GM19099 (cell line): ENCODE measurements around the gene VRK1.

Experiments used
- POLR2A ChIP-seq: IDR thresholded peaks from 3 replicates; pipeline ENCODE4 v1.6.1; 2011; ENCODE audit warnings: low read depth; ENCODE audit not compliant: insufficient read length; ENCODE audit errors: extremely low read depth

VRK1 gene

DNA sequence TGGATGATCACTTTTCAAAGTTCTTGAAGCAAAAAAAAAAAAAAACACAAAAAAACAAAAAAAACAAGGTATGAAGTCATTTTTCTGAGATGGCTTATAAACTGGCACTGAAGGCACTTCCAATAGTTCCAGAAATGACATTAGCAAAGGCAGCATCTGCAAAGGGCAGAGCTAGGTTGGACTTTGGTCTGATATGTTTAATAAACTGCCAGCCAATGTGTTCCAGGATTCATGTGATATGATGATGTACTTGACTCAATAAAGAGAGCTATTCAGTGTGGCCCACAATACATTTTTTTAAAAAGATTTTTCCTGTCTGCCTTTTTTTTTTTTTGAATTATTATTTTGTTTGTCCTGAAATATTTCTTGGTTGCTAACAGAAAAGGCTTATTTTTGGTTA, 79.6 kb downstream of the VRK1 start:
- no peak for TF ChIP-seq POLR2A

DNA sequence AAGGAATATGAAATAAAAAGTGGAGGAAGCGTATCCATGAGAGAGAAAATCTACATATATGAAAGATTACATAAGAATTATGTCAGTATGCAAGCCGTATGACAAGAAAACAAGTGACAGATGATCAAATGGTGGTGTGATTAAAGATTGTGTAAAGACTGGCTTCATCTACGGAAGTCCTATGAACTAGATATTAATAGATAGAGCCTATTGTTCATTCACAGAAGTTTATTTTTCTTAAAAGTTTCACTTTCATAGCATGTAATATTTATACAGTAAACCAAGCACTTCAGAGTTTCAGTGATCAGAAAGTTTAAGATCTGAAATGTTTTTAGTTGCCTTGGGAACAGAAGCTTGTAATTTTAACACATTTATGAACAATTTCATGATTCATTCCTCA, 84.5 kb downstream of the VRK1 start:
- TF ChIP-seq POLR2A: no peak

DNA sequence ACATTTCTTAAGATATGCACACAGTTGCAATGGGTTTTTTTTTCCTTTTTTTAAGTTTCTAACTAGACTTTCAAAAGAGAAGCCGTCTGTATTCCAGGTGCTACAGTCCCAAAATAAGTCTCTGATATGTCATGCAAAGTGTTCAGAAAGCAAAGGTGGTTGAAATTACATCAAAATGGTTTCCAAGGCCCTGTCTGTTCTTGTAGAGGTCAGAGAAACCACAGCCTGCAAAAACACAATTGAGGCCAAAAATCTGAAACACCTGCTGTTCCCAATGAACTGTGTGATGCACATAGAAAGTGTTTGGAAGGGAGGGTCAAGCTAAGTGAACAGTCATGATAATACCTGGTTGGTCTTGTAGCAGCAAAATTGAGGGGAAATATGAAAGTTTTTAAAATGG, 91.0 kb downstream of the VRK1 start:
- TF ChIP-seq POLR2A: no peak

DNA sequence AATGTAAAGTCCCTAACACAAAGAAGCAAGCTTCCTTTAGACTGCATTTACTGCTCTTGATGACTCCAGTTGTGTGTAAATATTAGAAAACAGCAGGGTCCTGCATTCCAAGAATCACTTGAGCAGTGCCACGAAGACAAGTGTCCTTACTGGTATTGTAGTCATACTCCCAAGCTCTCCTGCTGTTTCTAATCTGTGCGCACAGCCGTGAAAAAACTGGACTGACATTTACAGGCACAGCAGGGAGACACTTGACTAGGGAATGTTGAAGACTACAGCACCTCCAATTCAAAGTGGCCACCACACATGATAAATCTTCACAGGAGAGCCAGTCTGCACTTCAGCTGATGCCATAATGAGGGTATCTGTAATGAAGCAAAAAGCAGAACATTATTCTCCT, 91.4 kb downstream of the VRK1 start:
- no peak for TF ChIP-seq POLR2A

DNA sequence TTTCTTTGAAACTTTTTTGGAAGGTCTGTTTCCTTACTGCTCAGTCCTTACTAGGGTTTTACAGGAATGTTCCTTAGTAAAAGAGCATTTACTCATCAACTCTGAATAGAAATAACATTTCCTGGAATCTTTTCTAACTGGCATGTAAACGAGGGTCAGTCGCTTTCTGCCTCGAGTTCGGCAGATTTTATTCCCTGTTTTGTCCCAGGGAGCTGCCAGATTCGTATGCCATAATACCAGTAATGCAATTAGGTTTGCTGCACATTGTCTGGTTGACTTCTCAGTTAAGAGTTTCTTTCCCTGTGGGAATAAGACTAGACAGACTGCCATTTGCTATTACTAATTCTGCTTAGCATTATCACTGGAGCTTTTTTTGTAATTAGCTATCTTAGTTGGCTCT, 91.9 kb downstream of the VRK1 start:
- TF ChIP-seq POLR2A: no peak

DNA sequence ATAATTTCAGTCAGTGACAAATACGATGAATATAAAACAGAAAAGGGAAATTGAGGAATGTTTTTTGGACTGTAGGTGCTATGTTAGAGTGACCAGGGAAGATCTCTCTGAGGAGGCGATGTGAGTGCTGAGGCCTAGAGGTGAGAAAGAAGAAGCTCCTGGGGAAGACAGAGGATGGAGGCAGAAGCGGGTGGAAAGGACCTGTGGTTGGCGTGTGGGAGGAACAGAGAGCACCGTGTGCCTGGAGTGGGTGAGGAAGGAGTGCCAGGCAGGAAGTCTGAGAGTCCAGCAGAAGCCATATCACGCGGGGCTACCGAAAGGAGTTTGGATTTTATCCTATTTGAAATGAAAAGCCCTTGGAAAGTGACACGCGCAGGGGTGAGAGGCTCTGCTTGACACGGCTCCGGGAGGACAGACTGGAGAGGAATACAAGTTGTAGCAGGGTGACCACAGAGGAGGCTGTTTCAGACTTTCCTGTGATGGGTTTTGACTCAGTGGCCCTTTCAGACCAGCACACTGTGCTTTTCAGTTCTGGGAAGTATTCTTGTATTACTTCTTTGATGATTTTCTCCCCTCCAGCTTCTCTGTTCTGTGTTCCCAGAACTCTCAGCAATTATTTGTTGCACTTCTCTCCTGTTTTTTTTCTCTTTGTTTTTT, 96.9 kb downstream of the VRK1 start:
- TF ChIP-seq POLR2A: no peak

DNA sequence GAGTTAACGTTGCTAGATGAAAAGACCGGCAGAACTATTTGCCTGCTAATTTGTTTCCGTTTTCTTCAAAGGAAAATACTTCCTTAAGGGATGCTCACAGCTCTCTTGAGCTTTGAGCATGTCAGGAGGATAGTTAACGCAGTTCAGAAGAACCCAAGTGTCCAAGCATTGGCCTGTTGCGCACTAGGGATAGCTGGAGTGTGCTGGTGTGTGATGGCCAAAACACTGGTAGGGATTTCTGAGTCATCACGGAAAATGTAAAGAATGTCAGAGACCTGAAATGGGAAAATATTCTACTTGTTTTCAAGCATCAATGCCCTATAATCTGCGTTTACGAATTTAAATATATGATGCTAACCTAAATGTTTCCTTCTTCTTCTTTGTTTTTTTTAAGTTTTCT, 97.8 kb downstream of the VRK1 start:
- TF ChIP-seq POLR2A: no peak

DNA sequence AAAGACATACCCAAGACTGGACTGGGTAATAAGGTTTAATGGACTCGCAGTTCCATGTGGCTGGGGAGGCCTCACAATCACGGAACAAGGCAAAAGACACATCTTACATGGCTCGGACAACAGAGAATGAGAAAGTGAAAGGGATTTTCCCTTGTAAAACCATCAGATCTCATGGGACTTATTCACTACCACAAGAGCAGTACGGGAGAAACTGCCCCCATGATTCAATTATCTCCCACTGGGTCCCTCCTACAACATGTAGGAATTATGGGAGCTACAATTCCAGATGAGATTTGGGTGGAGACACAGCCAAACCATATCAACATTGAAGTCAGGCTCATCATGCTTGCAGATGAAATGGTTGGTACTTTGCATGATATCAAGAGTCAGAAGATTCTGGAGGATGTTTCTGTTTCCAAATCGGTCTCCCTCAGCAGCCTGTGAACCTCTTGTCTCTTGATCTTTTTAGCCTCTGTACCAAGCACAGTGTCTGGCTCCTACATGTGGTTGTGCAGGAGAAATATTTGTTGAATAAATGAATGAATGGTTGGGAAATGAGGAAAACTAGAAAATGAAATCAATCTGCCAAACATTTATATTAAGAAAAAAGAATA, 98.6 kb downstream of the VRK1 start:
- TF ChIP-seq POLR2A: no peak

DNA sequence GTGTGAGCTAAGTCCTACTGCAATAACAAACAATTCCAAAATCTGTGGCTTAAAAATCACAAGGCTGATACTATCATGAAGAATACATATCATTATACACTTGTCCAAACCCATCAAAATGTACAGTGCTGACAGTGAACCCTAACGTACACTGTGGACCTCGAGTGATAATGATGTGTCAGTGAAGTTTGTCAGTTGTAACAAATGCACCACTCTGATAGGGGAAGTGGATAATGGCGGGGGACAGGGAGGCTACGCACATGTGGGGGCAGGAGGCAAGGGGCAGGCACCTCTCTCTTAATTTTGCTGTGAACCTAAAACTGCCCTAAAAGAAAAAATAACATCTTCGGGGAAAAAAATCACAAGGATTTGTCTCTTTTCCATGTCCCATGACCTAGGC, 100.0 kb downstream of the VRK1 start:
- no peak for TF ChIP-seq POLR2A

DNA sequence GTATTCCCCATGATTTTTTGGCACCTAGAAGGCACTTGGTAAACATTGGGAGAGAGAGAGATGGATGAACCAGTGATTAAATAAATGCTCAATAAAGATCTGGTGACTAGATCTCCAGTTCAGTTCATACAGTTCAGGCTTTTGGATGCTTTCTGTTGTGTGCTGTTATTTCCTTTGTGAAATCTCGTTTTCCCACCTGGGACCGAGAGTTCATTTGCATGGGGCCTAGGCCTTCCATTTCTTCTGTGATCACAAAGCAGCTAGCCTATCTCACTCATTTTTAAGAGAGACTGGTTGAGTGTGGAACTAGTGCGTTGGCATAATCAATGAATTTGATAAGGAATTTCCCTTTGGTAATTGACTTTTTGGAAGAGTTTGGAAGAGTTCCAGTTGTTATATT, 104.0 kb downstream of the VRK1 start:
- peak; percentile 25 for TF ChIP-seq POLR2A

DNA sequence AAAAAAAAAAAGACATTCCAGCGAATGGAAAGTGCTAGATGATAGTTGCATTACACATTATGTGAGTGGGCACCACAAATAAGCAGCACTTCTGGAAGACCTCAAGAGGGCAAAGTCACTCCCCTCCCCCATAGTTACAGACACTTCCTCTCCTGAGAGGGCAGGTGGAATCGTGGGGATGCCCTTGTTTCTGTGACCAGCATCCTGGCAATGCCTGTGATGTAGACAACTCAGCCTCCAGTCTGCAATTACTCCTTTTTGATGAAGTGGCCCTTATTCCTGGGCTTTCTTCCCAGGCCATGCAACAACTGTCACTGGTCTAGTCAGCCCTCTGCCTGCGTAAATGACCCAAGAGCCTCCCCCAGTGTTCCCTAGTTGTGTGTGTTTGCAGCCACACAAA, 104.8 kb downstream of the VRK1 start:
- TF ChIP-seq POLR2A: no peak

DNA sequence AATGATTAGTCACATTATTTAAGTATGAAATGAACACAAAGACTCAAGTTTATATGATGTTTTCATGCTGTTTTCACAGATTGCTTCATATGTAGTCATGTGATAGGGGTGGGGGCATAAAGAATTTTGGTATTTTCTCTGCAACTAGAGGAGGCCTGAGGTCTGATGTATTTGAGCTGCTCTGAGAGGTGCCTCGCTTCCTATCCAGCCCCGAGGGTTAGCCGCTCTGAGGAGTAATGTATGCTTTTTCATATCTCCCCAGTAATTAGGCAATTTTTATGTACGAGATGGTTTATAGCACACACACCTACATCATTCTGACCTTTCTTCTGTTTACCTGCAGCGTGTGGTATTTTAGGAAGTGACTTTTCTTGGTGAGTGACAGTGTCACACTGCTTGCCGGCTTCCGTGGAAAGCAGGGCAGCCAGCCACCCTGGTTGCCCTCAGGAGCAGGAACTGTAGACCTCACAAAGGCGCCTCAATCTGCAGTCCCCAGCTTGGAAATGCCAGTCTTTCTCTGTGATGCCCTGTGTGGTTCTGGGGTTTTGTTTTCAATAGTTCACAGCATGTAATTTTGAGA, 106.4 kb downstream of the VRK1 start:
- TF ChIP-seq POLR2A: no peak

DNA sequence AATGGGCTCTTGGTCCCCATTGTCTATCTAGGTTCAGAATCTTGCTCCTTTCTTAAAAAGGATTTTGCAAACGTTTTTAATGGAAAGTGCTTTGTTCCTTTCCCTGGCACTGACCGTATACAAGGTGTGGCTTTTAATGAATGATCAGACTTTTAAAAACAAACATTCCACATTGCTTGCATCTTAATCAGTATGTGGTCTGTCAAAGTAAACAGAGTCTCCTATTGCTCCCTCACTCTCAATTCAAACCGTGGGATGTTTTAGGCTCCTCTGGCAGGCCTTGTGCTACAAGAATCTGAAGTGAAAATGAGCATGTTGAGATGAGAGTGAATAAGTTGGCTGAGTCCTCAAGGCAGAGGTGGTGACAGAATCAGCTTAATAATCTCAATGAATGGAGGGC, 107.0 kb downstream of the VRK1 start:
- TF ChIP-seq POLR2A: no peak

DNA sequence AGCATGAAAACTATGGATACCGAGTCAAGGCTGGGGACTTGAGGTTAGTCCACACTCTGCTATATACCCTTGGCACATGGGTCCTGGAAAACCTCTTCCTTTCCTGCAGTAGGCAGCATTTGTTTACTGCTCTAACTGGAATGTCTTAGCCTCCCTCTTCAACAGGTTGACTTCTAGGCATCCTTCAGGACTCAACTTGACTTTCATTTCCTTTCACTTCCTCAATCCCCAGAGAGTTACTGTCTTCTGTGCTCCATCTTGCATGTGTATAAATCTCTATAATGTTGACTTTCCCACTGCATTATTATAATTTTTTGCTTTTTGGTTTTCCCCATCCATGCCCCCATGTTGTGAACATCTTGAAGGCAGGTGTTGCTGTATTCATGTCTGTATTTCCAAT, 107.9 kb downstream of the VRK1 start:
- TF ChIP-seq POLR2A: no peak

DNA sequence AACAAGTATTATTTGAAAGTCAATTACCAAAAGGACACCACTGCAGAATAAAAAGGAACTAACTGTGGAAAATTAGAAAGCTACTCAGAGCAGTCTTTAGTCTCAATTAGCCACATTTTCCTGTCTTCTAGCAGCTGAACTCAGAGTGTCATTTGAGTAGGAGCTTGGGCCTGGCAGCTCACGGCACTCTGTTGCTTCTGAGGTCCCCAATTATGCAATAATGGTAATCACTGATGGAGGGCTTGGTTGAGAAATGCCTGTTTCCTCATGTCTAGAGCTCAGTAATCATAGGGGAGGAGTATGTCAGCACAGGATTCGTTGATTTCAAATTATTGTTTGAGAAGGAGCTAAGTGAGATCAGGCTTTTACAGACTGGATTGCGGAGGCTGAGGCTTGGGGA, 108.6 kb downstream of the VRK1 start:
- TF ChIP-seq POLR2A: no peak

DNA sequence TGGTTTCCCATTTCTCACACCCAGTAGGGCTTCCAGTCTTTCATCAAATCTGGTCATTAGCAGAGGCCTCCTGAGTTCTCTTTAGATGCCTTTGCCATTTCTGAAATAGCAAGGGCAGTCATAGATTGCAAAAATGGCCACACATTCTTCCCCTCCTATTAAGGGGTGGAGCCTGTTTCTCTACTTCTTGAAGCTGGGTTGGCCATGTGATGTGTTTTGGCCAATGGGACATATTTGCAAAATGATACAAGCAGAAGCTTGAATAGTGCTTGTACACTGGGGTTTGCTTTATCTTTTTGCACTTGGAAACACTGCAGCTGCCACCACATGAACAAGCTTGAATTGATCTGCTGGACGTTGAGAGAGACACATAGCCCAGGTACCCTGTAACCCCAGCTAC, 109.3 kb downstream of the VRK1 start:
- no peak for TF ChIP-seq POLR2A
